ENCODE data around the gene IER5. TPM values are rescaled to one million over a fixed set of nuclear protein-coding genes. Genes with fewer than 3 reads are reported as not detected.

The IER5 gene
- total RNA-seq, 1 donor from 2014 or later: 20.5 TPM

Other genes starting within 250 kb of the IER5 start
- 11.4 TPM for gene KIAA1614, start 175.8 kb upstream of the IER5 start, total RNA-seq
- 8.3 TPM for gene STX6, start 65.8 kb upstream of the IER5 start, total RNA-seq
- gene MR1, start 54.7 kb upstream of the IER5 start, total RNA-seq: 4.6 TPM

Data from cardiac septum (tissue), 1 donor.